ENCODE measurements around the gene TNNT2.

TNNT2 gene

DNA sequence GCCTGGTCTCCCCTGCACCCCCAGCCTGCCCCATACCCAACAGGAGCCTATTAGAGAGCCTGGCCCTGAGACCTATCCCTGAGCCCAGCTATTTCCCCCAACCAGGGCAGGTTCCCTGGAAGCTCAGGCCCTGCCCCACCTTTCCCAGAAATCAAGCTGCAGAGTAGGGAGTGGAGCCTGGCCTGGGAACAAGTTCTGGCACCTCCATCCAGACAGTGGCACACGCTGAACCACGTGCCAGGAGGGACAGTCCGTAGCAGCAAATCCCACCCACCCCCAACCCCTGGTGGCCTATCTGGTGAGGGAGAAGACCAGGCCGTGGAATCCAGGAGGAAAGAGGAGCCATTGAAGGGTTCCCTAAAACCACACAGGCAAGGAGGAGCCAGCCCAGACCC, 22.6 kb downstream of the TNNT2 start:
- no peak for DNase-seq

DNA sequence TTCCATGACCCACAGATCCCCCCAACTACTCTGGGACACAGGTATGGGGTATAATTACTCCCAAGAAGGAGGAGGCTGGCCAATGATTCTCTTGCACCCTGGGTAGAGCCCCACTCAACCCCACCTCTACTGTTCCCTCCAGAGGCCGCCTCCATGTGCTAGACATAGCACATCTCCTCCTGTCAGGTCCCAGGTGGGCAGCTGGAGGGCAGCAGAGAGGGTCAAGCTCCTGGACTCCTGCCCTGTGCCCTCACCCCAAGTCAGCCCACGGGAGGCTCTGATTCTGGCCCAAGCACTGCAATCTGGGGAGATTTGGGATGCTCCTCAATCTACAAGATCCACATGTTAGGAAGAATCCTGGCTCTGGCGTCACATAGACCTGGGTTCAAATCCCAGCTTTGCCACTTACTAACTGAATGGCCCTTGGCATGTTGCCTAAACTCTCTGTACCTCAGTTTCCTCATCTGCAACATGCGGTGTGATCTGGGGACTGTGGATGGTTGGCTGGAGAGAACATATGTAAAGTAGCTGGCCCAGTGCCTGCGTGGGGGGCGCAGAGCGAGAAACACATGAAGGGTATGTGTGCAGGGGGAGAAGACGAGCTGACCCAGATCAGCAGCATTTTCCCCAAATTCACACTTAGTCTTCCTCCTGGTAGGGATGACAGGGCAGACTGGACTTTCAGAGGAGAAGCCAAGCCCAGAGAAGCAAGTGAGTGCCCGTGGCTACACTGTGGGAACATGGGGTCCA, 23.2 kb downstream of the TNNT2 start:
- no peak for DNase-seq

GRCh38 chr1:201353186-201353940, 24.1 kb downstream of the TNNT2 start:
- DNase-seq = no peak

DNA sequence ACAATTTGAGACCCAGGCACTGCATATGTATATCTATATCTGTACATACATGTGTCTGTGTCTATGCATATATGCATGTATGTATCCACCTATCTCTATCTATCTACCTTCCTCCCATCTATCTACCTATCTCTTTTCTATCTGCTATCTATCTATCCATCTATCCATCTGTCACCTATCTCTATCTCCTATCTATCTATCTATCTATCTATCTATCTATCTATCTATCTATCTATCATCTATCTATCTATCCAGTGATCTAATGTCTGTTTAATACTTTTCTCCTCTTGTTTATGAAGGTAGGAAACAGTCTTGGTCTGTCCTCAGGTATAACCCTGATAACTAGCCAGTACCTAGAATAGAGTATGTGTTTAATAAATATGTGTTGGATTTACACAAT, 25.9 kb downstream of the TNNT2 start:
- no peak for DNase-seq

- no peak for DNase-seq
These were observed 26.6 kb downstream of the TNNT2 start for GRCh38 chr1:201350884-201351283.

DNA sequence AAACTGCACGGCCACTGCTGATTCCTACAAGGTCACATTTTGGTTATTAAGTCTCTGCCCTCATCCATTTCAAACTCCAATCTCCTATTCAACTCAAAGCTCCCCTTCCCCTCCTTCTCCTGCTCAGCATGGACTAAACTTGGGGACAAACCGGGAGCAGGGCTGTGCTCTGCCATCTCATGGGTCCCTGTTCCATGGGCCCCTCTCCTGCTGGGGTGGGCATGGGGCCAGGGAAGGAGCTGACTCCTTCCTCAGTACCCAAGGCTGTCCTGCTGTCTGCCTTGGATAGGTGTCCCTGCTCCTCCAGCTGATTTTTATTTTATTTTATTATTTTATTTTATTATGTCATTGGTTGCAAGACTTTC, 27.1 kb downstream of the TNNT2 start:
- no peak for DNase-seq

GRCh38 chr1:201349092-201349491, 28.4 kb downstream of the TNNT2 start:
- DNase-seq = no peak

DNA sequence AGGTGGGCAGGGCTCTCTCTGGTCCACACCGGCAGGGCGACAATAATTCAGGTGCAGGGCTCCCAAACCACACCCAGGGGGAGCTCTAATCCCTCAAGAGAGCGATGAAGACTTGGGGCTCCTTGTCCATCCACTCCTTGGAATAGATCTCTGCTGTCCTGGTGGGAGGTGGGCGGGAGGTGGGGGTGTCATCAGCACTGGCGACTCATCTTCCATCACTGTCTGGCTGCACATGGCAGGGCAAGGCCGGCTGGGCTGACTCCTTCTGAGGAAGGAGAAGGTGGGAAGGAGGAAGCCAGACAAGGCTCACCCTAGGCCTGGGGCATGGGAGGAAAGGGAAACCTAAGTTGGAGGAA, 29.3 kb downstream of the TNNT2 start:
- DNase-seq = no peak

DNA sequence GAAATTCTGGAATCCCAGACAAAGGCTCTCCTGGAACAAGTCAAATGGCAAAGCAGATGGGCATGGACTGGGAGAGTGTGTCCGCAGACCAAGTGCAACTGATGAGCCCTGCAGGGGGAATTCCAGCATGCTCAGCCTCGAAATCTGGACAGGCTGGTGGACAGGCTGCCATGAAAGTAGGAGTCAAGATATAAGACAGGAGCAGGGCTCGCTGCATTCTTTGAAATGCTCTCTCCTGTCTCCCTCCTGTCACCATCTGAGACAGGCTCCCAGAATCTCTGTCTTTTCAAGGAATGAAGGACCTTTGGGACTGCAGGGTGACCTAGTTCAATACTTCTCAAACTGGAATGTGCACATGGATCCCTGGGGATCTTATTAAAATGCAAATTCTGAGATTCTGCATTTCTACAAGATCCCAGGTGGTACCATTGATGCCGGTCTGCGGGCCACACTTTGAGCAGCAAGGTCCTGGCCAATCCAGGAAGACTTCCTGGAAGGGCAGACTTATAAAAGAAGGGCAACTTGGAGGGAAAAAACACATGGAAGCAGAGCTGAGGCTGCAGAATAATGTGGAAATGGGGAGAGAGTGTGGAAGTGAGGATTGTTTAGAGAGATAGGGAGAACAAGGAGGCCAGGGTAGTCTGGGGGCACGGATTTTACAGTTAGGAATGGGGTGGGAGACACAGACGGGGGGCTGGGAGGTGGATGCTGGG, 29.8 kb downstream of the TNNT2 start:
- DNase-seq = no peak

DNA sequence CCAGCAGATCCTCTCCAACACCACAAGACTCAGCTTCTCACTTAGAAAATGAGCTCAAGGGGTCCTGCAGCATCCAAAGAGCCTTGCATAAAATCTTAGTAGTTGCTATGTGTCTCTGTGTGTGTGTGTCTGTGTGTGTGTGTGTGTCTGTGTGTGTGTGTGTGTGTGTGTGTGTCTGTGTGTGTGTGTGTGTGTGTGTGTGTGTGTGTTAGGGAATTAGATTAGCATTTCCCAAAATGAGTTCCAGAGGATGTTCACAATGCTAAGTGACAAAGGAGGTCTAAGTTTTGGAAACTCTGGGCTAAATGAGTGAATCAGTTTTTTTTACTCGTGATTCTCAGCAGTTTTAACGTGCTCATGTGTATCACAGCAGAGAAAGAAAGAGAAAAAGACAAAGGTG, 30.5 kb downstream of the TNNT2 start:
- no peak for DNase-seq

DNA sequence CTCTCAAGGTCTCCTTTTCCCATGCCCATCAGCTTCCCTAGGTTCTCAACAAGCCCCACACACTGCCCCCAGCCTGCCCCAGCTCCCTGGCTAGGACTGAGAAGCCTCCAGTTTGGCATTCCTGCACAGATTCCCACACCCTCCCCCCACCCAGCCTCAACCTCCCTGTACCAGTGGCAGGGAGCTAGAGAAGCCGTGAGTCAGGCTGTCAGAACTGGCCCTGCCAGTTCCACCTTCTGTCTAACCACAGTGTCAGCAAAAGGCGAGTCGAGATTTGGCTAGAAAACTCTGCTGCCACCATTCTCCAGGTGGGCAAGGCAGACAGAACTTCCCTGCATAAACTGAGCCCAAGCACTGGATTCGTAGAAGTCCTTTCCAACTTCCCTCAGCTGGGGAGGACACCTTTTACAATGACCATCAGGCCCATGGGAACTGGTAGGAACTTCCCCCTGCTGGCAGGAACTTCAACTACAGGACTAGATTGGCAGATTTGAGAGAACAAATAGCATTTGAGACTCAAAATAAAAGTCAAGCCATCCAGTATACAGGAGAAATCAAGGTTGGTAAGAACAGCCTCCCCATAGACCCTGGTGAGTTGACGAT, 31.0 kb downstream of the TNNT2 start:
- no peak for DNase-seq

- DNase-seq = no peak
These were observed 32.5 kb downstream of the TNNT2 start for GRCh38 chr1:201345081-201345355.

DNA sequence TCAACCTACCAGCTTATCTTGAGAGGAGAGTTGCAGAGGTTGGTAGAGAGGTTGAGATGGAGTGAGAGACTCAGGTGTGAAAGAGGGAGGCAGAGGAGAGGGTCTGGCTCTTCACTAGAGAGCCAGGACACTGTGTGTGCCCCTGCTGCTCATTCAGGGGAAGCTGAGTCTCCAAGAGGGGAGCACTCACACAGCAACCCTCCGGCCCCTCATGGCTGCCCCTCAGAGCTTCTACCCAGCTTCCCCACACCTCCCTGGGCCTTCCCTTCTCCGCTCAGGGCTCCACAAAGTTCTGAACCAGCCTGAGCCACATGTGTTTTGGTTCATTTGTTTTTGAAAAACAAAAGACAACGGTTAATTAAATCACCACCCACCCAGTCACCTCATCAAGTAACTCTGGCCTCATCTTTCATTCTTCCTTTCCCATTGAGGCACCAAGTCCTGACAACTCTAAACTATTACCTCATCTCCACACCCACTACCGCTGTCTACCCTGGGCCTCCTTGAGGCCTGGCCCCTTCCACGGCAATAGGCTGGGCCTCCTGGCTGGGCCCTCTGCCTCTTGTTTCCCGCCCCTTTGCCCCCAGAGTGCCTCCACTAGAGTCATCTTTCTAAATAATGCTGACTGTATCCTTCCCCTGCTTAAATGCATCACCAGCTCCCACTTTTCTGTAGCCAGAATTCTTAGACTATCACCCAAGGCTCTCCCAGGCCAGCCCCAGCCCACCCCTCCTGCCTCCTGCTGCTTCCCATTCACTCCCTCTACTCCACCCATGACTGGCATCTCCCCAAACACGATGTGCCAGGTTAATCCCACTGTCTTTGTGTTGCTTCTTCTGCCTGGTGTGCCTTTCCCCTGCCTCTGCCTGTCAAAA, 33.0 kb downstream of the TNNT2 start:
- no peak for DNase-seq

GRCh38 chr1:201341377-201341776, 36.1 kb downstream of the TNNT2 start:
- DNase-seq = no peak

DNA sequence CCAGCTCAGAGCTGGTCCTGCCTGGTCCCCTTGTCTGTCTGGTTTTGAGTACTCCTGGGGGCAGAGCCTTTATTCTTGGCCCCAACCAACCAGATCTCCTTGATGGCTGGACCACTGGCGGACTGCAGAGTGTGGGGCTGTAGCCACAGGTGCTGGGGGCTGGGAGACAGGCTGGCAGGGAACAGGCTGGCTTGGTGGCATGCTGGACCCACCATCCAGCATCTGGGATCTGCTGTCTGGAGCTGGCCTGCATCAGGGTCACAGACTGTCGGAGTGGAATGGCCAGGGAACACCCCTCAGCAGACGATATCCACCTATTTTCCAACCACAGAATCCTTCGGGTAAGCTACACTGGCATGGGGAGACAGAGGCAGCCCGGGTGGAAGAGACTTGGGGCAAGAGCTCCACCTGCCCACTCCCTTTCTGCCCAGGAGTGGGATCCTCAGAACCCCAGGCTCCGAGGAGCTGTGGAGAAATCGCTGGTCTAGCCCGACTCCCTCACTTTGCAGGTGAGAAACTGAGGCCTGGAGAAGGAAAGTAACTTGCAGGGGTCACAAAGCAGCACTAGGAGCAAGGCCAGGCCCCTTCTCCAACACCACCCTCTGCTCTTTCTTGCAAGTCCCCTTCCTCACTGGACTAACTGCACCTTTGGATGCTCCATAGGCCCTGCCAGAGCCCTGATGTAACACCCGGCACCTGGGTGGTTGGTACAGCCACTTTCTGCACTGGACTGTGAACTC, 40.6 kb downstream of the TNNT2 start:
- DNase-seq = no peak

DNA sequence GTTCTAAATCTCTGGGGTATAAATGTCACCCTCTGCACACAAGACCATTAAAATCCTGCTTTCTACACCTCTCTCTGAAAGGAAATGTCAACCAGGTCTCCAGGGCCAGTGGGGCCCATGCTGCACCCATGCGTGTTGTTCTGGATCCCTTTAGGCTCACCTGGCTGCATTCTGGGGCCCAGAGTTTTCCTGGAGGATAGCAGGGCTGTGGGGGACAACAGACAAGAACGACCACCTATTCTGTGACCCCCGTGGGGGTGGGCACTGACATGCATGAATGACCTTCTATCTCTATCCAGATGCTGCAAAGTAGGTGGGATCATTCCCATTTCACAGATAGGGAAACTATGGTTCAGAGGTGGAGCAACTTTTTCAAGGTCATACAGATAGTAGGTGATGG, 41.6 kb downstream of the TNNT2 start:
- no peak for DNase-seq

- DNase-seq = no peak
These were observed 42.2 kb downstream of the TNNT2 start for GRCh38 chr1:201335174-201335870.

- DNase-seq = no peak
These were observed 42.9 kb downstream of the TNNT2 start for GRCh38 chr1:201334325-201335173.

- DNase-seq = no peak
These were observed 44.7 kb downstream of the TNNT2 start for GRCh38 chr1:201332616-201333335.

DNA sequence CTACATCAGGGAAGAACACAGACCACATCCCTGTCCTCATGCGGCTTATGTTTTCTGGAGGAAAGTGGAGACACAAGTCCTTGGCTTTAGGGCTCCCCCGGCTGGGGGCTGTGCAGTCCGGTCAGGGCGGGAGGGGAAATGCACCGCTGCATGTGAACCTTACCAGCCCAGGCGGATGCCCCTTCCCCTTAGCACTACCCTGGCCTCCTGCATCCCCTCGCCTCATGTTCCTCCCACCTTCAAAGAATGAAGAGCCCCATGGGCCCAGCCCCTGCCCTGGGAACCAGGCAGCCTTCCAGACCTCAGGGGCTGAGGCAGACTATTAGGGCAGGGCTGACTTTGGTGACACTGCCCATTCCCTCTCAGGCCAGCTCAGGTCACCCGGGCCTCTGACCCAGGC, 45.5 kb downstream of the TNNT2 start:
- DNase-seq = no peak

Measured in activated CD8-positive, alpha-beta memory T cell treated with anti-CD3 and anti-CD28 coated beads, Interleukin-2, amount 50 U/mL, for 4 hours (primary cell).